HG02759 (cell line): ENCODE results near the gene DPF3.

Source experiments
- ATAC-seq: cut with Tn5 transposase; IDR thresholded peaks from one replicate; pipeline ENCODE4 v1.9.1; 2021; ENCODE audit warnings: mild to moderate bottlenecking, moderate library complexity; ENCODE audit not compliant: unreplicated experiment

Gene DPF3

DNA sequence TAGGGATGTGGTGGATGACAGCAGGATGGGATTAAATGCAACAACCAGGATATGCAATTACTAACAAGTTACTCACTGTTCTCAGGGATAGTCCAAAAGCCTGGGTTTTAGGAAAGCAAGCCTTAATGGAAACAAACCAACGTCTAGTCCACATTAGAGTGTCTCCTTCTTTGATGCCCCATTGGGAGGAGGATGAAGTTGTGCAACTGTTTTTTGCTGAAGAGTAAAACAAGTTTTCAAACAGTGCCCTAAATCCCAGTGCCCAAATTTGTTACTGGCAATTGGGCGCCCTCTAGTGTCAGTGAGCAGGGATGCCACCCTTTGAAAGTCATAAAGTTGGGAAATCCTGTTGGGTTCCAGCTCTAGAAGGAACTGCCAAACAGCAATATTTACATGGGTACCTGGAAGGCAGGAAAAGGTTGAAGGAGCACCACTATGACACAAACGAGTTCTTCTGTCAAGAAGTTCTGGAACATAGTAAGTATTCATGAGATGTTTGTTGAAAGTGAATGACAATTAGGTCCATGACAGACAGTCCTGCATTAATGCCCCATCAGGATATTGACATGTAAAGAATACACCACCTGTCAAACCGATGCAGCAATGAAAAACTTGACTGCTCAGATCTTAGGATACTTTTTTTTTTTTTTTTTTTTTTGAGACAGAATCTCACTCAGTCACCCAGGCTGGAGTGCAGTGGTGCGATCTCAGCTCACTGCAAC is 11.1 kb upstream of the DPF3 start:
- ATAC-seq = no peak

DNA sequence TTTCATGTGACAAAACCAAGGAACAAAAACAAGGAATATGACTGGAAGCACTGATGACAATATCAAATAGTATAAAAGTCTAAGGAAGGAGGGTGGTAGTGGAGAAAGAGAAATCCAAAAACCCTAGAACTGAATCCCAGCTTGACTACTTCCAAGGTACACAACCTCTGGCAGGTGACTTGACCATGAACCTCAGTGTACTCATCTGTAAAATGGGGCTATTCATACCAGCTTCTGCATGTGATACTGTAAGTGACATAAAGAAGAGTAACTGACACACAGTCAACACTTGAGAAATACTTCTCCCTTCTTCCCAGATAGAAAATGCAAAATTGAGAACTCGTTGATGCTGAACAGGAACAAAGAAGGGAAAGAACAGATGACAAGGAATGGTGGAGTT is 10.3 kb upstream of the DPF3 start:
- no peak for ATAC-seq

GRCh38 chr14:72903716-72904115 is 9.8 kb upstream of the DPF3 start:
- ATAC-seq = no peak

DNA sequence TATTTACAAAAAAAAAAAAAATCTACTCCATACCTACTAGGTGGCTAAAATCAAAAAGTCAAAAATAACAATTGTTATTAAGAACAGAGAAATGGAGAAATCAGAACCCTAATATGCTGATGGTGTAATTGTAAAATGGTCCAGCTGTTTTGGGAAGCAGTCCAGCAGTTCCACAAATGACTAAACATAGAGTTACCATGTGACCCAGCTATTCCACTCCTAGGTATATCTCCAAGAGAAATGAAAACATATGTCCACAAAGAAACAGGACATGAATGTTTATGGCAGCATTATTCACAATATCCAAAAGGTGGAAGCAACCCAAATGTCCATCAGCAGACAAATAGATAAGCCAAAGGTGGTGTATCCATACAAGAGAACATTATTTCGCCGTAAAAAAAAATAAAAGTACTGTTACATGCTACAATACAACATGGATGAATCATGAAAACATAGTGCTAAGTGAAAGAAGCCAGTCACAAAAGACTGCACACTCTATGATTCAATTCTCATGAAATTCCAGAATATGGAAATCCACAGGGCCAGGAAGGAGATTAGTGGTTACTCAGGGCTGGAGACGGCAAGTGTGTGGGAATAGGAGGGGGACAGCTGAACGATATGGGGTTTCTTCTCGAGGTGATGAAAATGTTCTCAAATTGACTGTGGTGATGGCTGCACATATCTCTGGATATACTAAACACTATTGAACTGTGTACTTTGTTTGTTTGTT is 9.1 kb upstream of the DPF3 start:
- no peak for ATAC-seq

- ATAC-seq = no peak
These were observed 7.5 kb upstream of the DPF3 start for GRCh38 chr14:72901361-72901760.

DNA sequence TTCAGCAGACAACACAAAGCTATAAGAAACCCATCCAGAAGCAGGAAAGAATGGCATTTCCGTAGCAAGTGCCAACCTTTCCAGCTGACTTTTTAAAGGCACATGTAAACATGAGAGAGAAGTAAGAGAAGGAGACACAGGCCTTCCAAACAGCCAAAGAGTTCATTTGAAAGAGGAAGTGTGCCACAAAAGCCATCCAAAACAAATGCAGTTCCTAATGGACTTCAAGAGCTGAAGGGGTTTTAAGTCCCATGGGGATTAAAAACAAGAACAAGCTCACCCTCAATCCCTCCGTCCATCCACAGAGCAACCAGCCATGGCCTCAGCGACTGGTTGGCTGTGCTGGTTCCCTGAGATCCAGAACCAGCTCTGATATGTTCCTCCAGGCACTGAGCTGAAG is 4.5 kb upstream of the DPF3 start:
- no peak for ATAC-seq

DNA sequence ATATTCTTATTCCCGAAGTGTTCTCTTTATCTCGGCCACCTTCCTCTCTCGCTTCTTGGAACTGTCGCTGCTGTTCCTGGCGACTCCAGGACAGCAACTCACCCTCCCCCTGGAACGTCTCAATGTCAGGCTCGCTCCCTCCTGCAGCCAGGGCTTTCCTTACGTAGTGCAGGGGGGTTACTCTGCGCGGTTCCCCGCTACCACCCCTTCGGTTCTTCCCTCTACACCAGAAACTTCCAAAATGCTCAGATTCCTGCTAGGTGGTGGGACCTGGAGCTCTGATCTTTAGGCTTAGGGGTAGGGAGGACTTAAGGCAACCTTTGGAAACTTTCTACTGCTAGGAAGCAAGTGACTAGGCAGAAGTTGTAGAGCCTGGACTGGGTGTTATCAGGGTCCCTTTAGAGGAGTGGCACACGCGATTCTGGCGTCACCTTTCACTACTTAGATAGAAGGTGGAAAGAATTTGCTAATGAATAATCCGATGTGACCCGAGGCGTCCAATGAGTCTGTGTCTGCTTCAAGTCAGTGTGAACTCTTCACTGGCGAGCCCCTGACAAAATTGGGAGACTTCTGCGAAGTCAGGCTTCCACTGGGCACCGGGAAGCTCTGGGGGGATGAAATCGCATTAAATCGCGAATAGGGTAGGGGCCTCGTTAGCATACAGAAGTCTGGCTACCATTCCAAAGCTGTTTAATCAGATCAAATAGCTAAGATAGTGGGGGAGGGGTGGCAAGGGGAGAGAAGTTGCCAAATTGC is 900 bp upstream of the DPF3 start:
- no peak for ATAC-seq

DNA sequence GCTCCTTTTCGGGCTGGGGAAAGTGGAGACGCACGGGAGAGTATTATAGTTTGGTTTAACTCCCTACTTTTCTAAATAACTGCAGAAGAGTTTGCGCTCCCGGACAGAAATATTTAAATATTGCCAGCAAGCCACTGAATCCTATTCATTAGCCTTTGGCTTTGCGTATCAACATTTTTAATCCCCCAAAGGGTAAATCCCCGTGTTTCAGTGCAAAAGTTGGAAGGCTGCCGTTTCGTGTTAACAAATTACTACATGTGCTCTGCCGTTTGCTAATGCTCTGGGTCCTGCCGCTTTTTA is 372 bp upstream of the DPF3 start:
- no peak for ATAC-seq

GRCh38 chr14:72892879-72893635 is 844 bp downstream of the DPF3 start:
- ATAC-seq = peak; percentile 30

- ATAC-seq = no peak
These were observed 1.6 kb downstream of the DPF3 start for GRCh38 chr14:72892103-72892878.

DNA sequence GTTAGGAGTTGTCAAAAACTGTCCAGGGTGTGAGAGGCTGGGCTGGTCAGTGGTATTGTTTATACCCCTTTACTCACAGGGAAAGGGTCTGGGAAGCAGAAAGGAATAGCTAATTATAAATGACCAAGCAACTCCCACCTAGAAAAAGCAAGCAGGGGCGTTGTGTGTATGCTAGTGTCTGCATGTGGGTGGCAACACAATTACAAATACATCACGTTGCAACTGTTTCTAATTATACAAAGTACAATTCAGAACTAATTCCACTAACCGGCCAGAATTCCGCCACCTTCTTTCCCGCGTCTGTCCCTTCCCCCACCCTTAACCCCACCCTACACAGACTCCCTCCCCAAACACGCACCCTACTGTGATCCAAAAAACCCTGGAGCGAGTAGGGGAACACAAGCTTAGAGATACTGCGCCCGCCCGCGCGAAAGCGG is 2.2 kb downstream of the DPF3 start:
- ATAC-seq = no peak

- ATAC-seq = no peak
These were observed 4.5 kb downstream of the DPF3 start for GRCh38 chr14:72889366-72889765.

GRCh38 chr14:72888636-72889201 is 5.2 kb downstream of the DPF3 start:
- no peak for ATAC-seq

DNA sequence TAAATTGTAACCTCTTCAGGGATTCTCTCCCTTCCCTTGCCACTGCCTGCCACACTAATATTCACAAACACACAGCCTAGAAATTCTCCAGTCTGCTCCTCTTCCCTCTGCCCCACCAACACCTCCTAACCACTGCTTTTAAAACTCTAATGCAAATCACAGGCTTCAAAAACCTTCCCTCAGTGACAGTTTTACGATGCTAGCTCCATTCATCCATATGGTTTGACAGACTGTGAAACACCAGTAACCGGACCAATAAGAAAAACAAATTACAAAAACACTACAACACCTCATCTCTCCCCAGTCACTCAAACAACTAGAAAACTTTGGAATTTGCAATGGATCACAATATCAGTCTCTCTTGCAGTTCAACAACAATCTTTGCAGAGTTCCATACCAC is 5.7 kb downstream of the DPF3 start:
- ATAC-seq = no peak

DNA sequence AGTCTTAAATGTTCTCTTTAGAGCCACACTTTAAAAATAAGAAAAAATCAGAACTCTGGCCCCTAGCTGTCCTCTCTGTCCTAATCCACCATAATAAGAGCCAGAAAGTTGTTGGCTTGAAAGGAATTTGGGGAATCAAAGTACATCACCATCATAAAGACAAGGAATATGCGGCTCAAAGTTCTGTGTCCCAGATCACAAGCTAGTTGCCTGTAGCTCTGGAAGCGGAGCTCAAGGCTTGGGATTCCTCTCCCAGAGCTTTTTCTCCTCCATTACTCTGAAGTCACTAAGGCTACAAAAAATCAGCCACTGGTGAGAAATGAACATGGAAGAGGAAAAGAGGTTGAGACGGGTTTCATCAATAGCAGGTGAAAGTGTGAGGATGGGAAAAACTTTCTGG is 6.4 kb downstream of the DPF3 start:
- ATAC-seq = no peak

DNA sequence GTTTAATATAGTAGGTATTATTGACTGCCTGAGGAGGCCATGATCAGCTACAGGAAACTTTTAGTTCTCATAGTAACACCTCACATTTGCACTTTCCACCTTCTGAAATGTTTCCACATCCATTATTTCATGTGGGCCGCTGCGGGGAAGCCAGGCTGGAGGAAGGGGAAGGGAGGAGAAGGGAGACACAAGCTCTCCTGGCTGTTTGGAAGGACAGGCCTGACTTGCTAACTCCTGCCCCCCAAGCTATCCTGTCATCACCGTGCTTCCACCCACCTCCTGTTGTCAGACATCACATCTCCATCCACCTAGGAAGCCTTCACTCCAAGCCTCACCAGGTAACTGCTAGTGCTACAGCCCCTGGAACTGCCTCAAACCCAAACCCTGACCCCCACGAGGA is 9.5 kb downstream of the DPF3 start:
- ATAC-seq = no peak

- no peak for ATAC-seq
These were observed 9.9 kb downstream of the DPF3 start for GRCh38 chr14:72883961-72884360.

- no peak for ATAC-seq
These were observed 10.8 kb downstream of the DPF3 start for GRCh38 chr14:72883109-72883508.

GRCh38 chr14:72882463-72882862 is 11.4 kb downstream of the DPF3 start:
- ATAC-seq = no peak

GRCh38 chr14:72882047-72882446 is 11.9 kb downstream of the DPF3 start:
- ATAC-seq = no peak
